GM19099 (cell line): Measurements from ENCODE around the gene SAMD3.

ENCODE experiments used
- POLR2A ChIP-seq: IDR thresholded peaks from 3 replicates; pipeline ENCODE4 v1.6.1; 2011; ENCODE audit warnings: low read depth; ENCODE audit not compliant: insufficient read length; ENCODE audit errors: extremely low read depth

Gene SAMD3

GRCh38 chr6:130105996-130106704, 116.6 kb downstream of the SAMD3 start:
- no peak for TF ChIP-seq POLR2A

- no peak for TF ChIP-seq POLR2A
Measured at GRCh38 chr6:130099119-130099518, 123.6 kb downstream of the SAMD3 start.

GRCh38 chr6:130098317-130098716, 124.4 kb downstream of the SAMD3 start:
- TF ChIP-seq POLR2A = no peak
